ENCODE measurements around the gene CKM.

DNA sequence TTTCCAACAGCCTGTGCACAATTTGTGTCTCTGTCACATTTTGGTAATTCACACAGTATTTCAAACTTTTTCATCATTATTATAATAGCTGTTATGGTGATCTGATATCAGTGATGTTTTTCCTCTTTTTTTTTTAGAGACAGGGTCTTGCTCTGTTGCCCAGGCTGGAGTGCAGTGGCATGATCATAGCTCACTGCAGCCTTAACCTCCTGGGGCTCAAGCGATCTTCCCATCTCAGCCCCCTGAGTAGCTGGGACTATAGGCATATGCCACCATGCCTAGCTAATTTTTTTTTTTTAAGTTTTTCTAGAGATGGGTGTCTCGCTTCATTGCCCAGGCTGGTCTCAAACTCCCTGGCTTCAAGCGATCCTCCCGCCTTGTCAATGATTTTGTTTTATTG, 65.8 kb downstream of the CKM start:
- TF ChIP-seq ZNF274 (IDR thresholded peaks at IDR 0.05; ENCODE audit: low read depth, low read length) (no peak), YY1 (IDR thresholded peaks at IDR 0.05; ENCODE audit: insufficient read depth, insufficient read length) (no peak)
